DMS 273 (cell line): ENCODE measurements around the gene ATP6V1F.

Source experiments
- DNase-seq: peaks from one replicate; lab custom pipeline; 2025; ENCODE audit not compliant: unreplicated experiment; lab: John Stamatoyannopoulos, UW

Gene ATP6V1F

GRCh38 chr7:128881458-128882125 lies 18.9 kb downstream of the ATP6V1F start:
- no peak for DNase-seq

DNA sequence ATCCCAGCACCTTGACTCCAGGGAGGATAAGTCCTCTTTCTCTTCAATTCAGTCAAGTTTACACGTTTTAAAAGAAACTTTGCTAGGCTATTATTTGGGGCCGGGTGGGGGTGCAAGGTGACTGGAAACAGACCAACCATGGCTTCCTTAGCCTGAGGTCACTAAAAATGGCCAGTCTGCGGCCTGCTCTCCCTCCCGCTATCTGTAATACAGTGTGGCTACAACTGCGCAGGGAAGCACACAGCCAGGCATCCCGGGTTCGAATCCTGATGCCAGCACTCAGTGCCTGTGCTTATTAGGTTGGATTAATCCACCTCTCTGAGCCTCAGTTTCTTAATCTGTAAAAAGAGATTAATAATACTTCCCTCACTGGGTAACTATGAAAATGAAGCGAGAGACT lies 19.5 kb downstream of the ATP6V1F start:
- DNase-seq, result no peak

GRCh38 chr7:128883622-128884448 lies 21.2 kb downstream of the ATP6V1F start:
- peak; percentile 95 for DNase-seq

- no peak for DNase-seq
These were observed 22.1 kb downstream of the ATP6V1F start for GRCh38 chr7:128884561-128885369.

DNA sequence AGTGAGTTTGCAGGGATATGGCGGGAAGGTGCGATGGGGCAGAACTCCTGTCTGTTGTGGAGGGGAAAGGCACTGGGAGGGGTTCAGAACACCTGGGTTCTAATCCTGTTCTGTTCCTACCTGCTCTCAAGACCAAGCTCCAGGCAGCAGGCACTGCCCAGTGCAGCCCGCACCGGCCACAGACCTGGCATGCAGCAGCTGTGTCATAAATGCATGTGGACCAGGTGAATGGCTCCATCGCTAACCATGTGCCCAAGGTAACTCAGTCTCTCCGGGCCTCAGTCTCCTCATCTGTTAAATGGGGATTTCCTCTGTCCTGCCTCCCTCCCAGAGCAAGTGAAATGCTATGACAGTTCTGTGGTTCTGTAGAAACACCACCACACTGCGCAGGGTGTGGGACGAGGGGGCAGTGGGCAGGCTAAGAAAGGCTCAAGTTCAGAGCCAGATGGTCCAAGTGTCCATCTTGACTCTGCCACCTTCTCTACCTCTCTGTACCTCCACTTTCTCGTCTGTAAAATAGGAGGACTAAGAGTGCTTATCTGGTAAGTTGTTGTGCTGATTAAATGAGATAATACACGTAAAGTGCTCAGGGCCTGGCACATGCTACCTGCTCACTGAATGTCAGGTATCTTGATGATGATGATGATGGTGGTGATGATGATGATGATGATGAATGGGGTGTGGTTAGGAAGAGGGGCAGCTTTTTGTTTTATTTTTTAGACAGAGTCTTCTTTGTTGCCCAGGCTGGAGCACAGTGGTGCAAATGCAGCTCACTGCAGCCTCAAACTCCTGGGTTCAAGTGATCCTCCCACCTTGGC lies 22.9 kb downstream of the ATP6V1F start:
- no peak for DNase-seq

DNA sequence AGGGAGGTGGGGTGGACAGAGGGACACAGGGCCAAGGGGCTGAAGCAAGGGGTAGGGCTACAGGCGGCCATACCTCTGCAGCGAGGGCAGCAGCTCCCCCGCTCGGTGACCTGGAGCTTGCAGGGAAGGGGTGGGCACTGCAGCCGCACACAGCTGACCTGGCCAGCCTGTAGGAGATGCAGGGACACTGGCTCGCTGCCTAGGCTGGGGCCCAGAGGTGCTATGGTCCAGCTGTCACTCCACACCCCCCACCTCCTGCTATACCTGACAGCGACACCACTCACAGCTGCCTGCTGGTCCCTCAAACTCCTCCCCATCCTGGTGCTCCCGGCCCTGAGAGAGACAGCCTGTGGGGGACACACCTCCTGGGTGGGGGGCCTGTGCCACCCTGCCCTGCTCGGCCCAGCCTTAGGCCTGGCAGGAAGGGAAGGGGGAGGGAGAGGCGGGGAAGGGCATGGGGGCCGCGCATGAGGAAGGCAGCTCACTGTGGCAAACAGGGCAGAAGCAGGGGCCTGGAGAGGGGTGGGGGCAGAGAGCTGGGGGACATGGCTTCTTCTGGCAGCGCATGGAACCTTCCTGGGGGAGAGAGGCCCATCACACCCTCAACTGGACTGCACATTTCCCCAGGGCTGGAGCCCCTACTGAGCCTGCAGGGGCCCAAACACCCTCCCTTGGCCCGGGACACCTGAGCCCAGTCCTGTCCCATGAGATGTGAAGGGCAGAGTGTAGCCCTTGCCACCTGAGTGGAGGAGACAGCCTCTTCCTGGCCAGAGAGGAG lies 23.9 kb downstream of the ATP6V1F start:
- no peak for DNase-seq

DNA sequence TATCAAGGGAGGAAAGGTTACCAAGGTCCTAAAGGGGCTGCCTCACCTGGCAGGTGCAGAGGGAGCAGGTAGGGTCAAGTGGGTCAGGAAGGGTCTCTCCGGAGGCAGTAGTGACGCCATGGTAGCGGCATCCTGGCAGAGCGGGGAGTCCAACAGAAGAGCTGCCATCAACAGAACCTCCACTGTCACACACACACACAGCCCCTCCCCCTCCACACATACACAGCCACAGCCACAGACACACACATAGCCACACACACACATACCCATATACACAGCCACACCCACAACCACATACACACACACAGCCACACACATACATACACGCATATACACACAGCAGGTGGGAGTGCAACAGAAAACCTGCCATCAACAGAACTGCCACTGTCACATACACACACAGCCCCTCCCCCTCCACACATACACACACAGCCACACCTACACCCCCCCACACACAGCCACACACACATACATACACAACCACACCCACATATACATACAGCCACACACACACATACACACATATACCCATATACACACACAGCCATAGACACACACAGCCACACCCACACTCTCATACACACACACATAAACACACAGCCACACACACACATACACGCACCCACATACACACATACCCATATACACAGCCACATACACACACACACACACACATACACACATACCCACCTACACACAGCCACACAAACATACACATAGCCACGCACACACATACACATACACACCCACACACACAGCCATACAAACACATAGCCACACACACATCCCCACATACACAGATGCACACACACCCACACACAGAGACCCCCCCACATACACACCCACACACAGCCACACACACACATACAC lies 24.7 kb downstream of the ATP6V1F start:
- no peak for DNase-seq

DNA sequence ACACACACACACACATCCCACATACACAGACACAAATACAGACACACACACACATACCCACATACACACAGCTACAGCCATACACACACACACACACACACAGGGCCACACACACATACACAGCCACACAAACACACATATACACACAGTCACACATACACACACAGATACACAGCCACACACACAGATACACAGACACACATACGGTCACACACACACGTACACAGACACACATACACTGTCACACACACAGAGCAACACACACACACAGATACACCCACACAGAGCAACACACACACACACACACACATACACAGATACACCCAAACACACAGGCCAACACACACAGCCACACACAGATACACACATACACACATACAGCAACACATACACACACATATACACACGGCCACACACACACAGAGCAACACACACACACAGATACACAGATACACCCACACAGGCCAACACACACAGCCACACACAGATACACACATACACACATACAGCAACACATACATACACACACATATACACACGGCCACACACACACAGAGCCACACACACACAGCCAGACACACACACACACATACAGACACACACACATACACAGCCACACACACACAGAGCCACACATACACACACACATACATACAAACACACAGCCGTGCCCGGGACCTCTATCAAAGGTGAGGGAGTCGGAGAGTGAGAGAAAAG lies 25.5 kb downstream of the ATP6V1F start:
- no peak for DNase-seq

GRCh38 chr7:128888756-128889095 lies 26.1 kb downstream of the ATP6V1F start:
- no peak for DNase-seq

GRCh38 chr7:128889121-128889520 lies 26.5 kb downstream of the ATP6V1F start:
- DNase-seq, result no peak

DNA sequence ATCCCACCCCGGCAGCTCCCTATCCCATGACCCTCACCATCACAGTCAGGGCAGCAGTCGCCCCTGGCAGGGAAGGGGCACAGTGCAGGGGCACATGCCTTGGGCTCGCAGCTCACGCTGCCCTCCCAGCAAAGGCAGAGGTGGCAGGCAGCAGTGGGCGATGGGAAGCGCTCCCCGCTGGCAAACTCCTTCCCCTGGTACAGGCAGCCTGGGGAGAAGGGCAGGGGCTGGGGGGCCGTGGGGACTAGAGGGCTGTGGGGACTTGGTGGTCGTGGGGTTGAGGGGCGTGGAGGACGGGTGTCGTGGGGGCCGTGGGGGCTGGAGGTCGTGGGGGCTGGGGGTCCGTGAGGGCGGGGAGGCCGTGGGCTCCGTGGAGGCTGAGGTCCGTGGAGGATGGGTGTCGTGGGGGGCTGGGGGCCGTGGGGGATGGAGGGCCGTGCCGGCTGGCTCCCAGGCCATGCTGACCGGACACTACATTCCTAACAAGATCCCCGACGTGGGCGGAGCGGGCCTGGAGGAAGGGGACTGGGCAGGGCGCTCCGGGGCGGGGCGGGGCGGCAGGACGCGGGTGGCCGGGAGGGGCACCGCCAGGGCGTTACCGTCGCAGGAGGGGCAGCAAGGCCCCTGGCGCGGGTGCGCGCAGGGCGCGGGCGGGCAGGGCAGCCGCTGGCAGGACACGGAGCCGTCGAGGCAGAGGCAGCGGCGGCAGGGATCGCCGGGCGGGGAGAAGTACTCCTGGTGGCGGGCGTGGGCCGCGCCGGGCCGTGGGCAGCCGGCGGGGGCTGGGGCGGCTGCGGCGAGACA lies 27.9 kb downstream of the ATP6V1F start:
- peak; percentile 49 for DNase-seq

GRCh38 chr7:128891110-128891941 lies 28.7 kb downstream of the ATP6V1F start:
- DNase-seq, result no peak

DNA sequence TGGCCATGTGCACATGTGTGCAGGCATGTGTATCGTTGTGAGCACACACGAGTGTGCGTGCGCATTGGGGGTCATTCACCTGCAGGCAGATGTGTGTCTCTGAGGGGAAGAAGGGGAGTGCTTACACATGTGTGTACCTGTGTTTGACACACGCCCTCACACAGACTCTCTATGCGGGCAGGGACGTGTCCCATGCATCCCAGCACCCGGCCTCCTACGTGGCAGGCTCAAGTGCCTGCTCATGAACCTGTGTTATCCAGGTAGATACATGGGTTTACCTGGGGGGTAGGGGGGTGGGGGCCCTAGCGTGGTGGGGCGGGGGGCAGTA lies 29.2 kb downstream of the ATP6V1F start:
- DNase-seq, result no peak

DNA sequence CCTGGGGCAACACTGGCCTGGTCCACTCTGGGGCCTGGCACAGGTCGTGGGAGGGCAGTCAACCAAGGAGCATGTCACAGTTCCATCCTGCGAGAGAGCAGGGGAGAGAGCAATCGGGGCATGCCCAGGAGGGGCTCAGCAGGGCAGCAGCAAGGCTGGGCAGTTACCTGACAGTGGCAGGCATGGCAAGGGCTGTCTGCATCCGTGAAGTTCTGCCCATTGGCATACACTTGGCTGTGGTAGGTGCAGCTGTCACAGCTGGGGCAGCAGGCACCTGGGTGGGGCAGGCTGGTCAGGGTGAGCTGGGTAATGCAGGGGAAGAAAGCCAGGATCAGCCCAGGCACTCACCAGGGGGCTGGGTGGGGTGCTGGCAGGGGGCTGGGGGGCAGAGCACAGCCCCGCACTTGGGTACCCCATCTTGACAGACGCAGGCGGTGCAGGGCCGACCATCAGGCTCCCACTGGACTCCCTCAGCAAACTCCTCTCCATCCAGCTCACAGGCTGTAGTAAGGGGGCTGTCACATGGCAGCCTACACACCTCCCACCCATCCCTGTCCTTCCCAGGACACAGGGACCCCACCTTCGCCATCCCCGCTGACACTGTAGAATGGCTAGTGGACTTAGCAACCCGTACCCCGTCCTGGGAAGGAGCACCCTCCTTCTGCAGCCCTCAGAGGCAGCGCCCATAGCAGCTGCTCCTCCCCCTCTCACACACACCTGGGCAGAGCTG lies 30.0 kb downstream of the ATP6V1F start:
- DNase-seq, result no peak

GRCh38 chr7:128893251-128894100 lies 30.8 kb downstream of the ATP6V1F start:
- no peak for DNase-seq

GRCh38 chr7:128894101-128894440 lies 31.4 kb downstream of the ATP6V1F start:
- no peak for DNase-seq
